GM19193 (cell line): ENCODE measurements around the gene CREB3.
A peak's percentile ranks its signal among the peaks of the same experiment; 100 is the strongest.

Source experiments
- POLR2A ChIP-seq: IDR thresholded peaks from 4 replicates; pipeline ENCODE4 v1.6.1; 2011; ENCODE audit not compliant: insufficient read depth, insufficient read length; ENCODE audit errors: extremely low read depth

CREB3 gene

DNA sequence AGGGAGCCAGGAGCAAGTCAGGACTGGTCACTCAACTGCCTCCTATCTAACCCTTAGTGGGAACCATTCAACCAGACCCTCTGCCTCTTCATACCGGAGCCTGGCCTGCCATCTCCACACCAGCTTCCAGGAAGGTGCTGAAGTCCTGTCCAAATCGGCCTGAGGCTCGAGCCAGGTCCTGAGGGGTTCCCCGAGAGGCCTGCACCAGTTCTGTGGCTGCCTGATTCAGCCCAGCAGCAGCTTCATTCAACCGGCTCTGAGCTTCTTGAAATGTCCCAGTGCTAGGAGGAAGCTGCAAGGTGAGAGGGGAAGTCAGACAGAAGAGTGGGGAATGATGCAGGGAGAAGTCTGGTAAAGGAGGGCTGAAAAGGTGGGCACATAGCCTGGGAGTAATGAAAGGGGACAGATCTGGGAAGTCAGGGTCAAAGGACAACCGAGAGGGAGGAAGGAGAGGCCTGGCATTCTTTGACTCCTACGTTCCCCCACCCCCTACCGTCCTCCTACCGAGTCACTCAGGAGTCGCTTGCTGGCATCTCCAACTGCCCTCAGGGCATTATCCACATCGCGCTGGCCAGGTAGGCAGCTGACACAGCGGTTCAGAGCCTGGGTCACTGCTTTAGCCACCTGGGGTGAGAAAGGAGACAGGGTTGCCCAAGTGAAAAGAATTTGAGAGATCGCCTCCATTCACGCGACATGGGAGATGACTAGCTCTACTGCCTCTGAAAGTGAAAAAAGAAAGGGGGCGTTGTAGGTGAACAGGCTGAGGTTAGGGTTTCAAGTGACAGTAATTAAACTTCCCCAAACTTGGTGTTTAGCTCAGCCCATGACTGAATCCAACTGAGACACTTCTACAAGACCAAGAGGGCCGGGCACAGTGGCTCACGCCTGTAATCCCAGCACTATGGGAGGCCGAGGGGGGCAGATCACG lies 20.7 kb upstream of the CREB3 start:
- no peak for TF ChIP-seq POLR2A

DNA sequence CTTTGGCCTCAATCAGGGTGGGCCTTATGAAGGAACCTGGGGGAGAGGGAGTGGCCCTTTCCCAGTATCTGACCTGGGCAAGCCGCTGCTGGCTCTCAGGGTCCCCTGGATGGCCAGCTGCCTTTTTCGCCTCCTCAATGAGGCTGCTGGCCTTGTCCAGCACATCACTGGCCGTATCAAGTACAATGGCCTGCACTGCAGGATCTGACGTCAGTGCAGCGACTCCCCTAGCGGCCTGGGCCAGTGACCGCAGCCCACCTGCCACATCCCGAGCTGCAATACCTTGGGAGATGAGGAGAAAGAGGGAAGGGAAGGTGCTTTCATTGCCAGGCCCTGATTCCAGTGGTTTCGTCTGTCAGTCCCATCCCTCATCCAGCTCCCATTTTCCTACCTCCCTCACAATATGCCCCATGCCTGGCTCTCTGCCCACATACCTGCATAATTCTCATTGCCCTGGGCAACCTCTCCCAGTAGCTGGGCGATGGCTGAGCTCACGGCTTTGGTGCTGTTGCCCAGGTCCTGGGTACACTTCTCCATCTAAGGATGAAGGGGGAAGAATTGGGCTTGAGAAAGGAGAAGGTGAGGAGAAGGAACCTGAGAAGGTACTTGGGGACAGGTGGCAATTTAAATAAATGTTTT lies 19.6 kb upstream of the CREB3 start:
- no peak for TF ChIP-seq POLR2A

DNA sequence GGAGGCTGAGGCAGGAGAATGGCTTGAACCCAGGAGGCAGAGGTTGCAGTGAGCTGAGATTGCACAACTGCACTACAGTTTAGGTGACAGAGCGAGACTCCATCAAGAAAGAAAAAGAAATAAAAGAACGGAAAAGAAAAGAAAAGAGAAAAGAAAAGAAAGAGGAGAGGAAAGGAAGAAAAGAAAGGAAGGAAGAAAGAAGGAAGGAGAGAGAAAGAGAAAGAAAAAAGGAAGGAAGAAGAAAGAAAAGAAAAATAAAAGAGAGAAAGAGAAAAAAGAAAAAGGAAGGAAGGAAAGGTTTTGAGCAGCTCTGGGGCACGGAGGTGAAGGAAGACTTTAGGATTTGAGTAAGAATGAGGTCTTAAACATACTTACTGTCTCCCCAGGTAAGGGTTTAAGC lies 18.9 kb upstream of the CREB3 start:
- no peak for TF ChIP-seq POLR2A

DNA sequence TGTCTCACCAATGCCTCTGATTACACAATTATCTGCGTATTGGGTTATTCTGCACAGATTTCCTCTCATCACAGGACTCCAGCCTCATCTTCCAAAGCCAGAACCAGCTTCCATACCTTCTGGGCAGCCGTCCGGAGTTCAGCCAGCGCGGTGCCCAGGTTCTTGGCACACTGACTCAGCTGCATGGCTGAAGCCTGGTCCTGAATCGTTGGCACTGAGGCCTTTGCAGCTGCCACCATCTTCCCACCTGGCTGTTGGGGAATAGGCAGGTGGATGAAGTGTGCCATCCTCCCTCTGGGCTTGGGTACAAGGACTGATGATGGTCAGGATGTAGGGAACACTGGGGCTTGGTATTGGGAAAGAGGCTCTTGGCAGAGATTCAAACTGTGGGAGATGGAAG lies 18.3 kb upstream of the CREB3 start:
- TF ChIP-seq POLR2A: no peak

DNA sequence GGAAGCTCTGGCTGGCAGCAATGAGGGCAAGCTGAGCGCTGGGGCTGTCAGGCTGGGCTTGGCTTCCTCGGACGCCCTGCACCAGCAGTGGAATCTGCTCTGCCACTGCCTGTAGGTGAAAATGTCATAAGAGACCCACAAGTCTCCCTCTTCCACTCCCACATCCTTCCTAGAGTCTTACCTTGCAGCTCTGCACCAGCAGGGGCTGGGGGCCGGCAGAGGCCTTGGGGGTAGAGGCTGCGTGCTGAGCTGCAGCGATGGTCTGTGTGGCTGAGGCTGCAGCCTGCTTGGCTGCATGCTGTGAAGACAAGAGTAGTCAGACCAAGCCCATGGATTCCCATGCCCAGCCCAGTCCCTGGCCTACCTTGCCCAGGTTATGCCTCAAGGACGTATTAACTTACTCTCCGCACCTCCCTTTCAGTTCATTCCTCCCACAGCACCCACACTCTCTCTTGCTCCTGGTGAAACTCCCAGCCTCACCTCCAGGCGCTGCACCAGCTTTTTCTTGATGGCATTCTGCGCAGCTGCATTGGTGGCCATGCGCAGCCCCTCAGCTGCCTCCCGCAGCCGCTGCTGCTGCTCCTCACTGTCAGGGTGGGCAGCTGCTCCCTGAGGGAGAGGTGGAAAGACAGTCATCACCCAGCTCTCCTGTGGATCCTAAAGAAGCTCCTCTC lies 17.8 kb upstream of the CREB3 start:
- no peak for TF ChIP-seq POLR2A

DNA sequence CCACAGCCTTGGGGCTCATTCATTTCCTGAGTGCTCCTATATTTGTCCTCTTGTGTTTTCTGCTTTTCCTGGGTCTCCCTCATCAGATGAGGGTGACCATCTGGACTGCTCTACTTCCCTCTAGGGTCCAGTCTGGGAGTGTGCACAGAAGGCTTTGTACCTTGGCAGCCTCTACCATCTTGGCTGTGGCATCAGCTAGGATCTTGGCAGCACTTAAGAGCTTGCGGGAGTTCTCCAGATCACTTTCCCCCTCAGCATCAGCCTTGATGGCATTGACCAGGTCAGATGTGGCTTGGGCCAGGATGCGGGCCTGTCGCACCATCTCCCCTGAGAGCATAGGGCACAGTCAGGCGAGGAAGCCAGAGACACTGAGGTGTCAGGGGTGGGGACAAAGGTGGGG lies 16.2 kb upstream of the CREB3 start:
- TF ChIP-seq POLR2A: peak; percentile 21

DNA sequence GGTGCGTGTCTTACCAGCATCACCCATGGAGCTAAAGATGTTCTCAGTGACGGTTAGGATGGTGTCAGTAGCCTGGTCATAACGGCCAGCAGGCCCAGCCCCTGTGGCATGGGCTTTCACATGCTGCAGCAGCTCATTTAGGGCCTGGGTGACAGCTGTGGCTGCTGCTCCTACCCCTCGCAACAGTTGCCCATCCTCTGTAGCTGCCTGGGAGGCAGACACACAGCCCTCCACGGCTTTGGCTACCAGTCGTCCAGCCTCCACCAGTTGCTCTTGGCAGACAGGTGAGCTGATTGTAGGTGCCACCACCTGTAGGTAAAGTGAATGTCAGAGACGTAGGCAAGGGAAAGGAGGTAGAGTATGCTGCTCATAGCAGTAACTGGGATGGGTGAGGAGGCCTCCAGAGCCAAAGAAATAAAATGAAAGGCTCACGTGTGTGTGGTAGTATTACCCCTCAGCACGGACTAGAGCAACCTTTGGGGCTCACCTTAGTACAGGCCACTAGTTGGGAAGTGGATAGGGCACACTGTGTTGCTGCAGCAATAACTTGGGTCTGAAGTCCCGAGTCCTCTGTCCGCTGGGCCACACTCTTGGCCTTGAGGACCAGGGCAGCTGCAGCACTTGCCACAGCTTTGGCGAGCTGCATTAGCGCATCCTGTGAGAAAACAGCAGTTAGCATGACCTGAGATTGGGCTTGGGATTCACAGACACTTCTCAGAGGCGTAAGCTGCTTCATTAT lies 15.2 kb upstream of the CREB3 start:
- no peak for TF ChIP-seq POLR2A

DNA sequence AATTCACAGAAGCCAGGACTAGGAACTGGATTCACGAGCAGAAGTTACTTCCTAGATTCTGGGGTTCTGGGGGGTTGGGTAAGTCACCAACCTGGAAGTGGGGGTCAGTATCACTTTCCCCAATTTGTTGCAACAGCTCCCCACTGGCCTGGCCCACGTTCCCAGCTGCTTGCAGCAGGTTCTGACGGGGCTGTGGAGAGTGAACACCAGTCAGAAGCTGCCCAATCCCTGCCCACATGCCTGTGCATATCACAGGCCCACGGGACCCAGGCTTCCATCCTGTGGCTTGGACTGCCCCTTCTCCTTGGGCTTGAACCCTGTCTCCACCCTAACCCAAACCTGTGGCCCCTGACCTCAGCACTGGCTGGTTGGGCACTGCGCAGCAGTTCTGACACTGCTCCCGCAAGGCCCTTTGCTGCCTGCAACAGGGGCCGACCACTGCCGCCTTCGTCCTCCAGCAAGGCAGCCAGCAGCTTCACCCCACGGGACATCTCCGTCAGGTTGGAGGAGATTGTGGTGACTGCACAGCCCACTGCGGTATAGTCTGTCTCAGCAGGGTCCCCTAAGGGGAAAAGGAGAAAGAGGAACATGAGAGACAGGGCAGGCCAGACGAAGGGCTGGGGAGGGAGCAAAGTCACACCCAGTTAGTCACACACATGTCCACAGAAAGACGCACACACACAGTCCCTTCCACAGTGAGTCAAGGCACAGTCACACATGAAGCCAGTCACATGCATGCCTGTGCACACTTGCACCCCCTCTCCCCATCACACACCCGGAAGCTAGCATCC lies 13.6 kb upstream of the CREB3 start:
- no peak for TF ChIP-seq POLR2A

DNA sequence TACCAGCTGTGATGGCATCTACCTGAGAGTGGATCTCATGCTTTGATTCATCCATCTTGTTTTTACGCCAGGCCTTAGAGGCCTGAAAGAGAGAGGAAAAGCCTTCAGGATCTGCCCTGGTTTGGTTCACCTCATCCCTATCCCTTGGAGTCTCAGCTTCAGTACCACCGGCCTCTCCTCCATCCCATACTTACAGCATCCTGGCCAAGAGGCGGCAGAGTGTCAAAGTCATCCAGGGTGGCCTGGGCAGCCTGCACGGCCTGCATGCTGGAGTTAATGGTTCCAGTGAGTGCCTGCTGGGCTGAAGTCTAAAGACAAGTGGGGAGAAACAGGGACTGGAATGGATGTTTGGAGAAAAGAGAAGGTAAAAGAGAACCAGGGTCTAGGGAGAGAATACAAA lies 12.9 kb upstream of the CREB3 start:
- no peak for TF ChIP-seq POLR2A

DNA sequence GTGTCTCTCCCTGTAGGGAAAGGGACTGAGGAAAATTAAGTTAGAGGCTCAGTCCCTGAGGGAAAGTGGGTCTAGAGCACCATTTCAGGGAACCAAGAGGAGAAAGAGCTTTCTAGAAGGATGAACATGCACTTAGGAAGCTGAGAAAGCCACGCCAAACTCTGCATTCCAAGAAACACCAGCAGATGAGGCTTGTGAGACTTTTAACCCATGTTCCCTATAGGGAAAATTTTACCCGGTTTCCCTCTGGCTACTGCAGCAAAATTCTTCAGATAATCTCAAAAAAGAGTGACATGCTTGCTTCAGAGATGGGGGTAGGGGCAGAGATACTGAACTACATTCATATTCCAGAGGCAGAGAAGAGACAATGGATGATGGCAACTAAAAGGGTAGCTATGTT lies 9.0 kb upstream of the CREB3 start:
- TF ChIP-seq POLR2A: no peak

DNA sequence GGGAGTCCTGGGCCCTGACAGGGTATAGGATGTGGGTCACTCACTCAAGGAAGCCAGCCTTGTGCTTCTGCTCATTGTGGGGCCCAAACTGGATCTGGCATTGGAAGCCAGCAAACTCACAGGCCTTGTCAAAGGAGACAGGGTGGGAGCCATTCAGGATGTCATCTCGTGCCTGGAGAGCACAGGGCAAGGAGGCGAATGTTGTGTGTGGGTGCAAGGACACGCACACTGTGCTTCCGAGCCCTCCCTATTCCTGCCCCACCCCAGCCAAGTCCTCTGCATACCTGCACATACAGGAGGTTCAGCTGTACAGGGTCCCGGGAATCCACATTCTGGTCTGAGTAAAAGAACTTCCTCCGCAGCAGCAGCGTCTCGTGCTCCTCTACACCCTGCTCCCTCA lies 8.6 kb upstream of the CREB3 start:
- TF ChIP-seq POLR2A: no peak

DNA sequence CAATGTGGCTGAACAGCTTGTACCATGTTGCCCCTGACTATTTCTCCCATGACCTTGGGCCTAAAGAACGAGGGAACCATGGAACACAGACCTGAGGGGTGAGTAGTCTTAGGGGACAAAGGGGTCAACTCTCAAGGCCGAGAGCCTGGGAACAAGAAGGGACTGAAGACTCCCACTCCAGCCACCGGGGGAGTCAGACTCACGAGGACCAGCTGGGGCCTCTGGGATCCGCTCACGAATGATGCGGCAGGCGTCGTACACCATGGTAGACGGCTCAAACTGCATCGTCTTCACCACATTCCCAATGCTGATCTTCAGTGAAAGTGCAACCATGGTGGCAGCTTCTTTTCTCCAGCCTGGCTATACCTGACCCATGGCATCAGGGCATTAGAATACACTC lies 7.1 kb upstream of the CREB3 start:
- no peak for TF ChIP-seq POLR2A

DNA sequence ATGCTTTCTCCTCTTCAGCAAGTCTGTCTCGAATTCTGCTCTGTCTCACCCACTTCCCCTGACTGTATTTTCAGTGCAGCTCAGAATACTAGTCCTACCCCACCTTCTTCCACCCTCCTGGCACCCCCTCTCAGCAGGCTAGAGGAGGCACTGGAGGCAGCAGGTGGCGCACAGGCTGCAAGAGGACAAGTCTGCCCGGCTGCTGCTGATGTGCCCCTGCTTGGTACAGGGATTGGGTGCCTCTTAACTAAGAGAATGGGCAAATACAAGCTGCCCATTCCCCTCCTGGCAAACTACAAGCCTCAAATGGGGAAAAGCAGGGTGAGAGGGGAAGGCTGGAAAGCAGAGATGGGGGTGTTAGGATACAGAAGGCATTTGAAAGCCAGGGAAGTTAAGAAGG lies 5.5 kb upstream of the CREB3 start:
- no peak for TF ChIP-seq POLR2A

DNA sequence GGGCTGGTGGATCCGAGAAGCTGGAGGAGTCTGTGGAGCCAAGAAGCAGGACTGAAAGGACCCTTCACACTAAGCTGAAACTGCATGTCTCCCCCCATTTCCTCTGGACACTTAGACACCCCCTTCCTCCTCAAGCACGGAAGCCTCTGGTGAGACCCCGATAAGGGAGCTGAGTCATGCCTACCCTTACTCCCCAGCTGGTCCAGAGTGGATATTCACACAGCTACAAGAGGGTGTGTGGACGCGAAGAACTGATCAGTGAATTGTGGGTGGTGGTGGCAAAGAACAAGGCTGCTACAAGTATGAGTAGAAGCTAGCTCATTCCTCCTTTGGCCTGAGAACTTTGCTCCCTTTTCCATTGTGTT lies 4.8 kb upstream of the CREB3 start:
- no peak for TF ChIP-seq POLR2A
